Measurements from ENCODE around the gene CSNK1G2.

The CSNK1G2 gene

DNA sequence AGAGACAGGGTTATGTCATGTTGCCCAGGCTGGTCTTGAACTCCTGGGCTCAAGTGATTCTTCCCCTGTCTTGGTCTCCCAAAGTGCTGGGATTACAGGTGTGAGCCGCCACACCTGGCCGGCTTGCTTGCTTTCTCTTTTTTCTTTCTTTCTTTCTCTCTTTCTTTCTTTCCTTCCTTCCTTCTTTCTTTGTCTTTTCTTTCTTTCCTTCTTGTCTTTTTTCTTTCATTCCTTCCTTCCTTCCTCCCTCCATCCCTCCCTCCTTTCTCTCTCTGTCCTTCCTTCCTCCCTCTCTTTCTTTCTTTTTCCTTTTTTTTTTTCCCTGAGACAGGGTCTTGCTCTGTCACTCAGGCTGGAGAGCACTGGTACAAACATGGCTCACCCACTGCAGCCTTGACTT is 81.3 kb downstream of the CSNK1G2 start:
- peaks cover 5% of the 10 kb centered on the region for H3K27me3 ChIP-seq
- TF ChIP-seq, protein P1, sequence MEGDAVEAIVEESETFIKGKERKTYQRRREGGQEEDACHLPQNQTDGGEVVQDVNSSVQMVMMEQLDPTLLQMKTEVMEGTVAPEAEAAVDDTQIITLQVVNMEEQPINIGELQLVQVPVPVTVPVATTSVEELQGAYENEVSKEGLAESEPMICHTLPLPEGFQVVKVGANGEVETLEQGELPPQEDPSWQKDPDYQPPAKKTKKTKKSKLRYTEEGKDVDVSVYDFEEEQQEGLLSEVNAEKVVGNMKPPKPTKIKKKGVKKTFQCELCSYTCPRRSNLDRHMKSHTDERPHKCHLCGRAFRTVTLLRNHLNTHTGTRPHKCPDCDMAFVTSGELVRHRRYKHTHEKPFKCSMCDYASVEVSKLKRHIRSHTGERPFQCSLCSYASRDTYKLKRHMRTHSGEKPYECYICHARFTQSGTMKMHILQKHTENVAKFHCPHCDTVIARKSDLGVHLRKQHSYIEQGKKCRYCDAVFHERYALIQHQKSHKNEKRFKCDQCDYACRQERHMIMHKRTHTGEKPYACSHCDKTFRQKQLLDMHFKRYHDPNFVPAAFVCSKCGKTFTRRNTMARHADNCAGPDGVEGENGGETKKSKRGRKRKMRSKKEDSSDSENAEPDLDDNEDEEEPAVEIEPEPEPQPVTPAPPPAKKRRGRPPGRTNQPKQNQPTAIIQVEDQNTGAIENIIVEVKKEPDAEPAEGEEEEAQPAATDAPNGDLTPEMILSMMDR (IDR thresholded peaks at IDR 0.05): no peak

DNA sequence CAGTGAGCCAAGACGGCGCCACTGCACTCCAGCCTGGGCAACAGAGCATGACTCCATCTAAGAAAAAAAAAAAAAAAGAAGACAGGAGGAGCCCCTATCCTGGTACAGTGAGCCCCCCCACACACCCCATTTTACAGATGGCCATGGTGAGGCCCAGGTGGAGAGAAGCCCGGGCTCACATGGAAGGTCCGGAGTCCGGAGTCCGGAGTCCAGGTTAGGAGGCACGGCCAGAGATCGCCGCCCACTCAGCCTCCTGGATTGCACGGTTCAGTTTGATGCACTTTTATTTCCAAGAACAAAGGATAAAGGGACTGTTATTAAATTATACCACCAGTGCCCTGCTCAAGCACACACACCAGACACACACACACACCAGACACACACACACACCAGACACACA is 85.8 kb downstream of the CSNK1G2 start:
- H3K27ac ChIP-seq: no peak overlapping the region
- H3K27me3 ChIP-seq: peaks cover 4% of the 10 kb centered on the region
- no peak overlapping the region for H3K4me3 ChIP-seq (ENCODE audit: low read depth in 1 of 2, low read length in 1 of 2)
- H3K4me1 ChIP-seq (ENCODE audit: control insufficient read depth in 1 of 2, insufficient read depth in 1 of 2, low read depth in 1 of 2, low read length in 1 of 2): peaks cover 9% of the 10 kb centered on the region in 2 experiments
- H3K36me3 ChIP-seq: no peaks in the 10 kb centered on the region
- TF ChIP-seq, protein P1 (IDR thresholded peaks at IDR 0.05): no peak
- no peaks in the 10 kb centered on the region for H3K9me3 ChIP-seq

More for the DNA sequence above, 81.3 kb downstream of the CSNK1G2 start:
- peaks cover 5 to 9% of the 10 kb centered on the region in 2 experiments for H3K4me1 ChIP-seq (ENCODE audit: control insufficient read depth in 1 of 2, insufficient read depth in 1 of 2, low read depth in 1 of 2, low read length in 1 of 2)
- no peak overlapping the region for H3K27ac ChIP-seq
- no peaks in the 10 kb centered on the region for H3K36me3 ChIP-seq
- no peak overlapping the region for H3K4me3 ChIP-seq (ENCODE audit: low read depth in 1 of 2, low read length in 1 of 2)
- no peaks in the 10 kb centered on the region for H3K9me3 ChIP-seq

DNA sequence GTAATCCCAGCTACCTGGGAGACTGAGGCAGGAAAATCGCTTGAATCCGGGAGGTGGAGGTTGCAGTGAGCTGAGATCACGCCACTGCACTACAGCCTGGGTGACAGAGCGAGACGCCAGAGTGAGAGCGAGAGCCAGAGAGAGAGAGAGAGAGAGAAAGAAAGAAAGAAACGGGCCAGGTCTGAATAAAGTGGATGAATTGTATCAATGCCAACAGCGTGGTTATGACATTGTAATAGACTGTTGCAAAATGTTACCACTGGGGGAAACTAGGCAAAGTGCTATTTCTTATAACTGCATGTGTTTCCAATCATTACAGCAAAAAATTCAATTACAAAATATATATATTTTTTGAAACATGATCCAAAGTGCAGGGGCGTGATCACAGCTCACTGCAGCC is 86.4 kb downstream of the CSNK1G2 start:
- Histone ChIP-seq H3K9me3 (no peaks in the 10 kb centered on the region), H3K27ac (no peak overlapping the region), H3K36me3 (no peaks in the 10 kb centered on the region), H3K4me3 (ENCODE audit: low read depth in 1 of 2, low read length in 1 of 2) (no peak overlapping the region), H3K4me1 (ENCODE audit: control insufficient read depth in 1 of 2, insufficient read depth in 1 of 2, low read depth in 1 of 2, low read length in 1 of 2) (peaks cover 15% of the 10 kb centered on the region in 2 experiments), H3K27me3 (no peaks in the 10 kb centered on the region)
- TF ChIP-seq, protein P1 (IDR thresholded peaks at IDR 0.05): no peak

Data from neutrophil (primary cell).